H9 (cell line): ENCODE data around the gene SIVA1. TPM values are rescaled to one million over a fixed set of nuclear protein-coding genes. Genes with fewer than 3 reads are reported as not detected.

ENCODE experiments used
- DNase-seq: peaks from one replicate; pipeline ENCODE4 v3.0.0-alpha.2; 2017
- H2AFZ ChIP-seq: one replicate; pipeline ENCODE4 v1.6.1; 2013; ENCODE audit warnings: mild to moderate bottlenecking, low read length, control low read depth, moderate library complexity
- H2AK5ac ChIP-seq: 2 replicates; pipeline ENCODE4 v1.6.1; 2013; ENCODE audit warnings: low read length, control low read depth, mixed read lengths; ENCODE audit not compliant: insufficient read length
- H2BK120ac ChIP-seq: one replicate; pipeline ENCODE4 v1.6.1; 2013; ENCODE audit warnings: low read depth, mild to moderate bottlenecking, low read length, control low read depth, inconsistent platforms; ENCODE audit not compliant: poor library complexity, severe bottlenecking
- H2BK12ac ChIP-seq: 2 replicates; pipeline ENCODE4 v1.6.1; 2013; ENCODE audit warnings: low read length, control low read depth, mixed read lengths, low read depth; ENCODE audit not compliant: insufficient read length
- H2BK15ac ChIP-seq: 2 replicates; pipeline ENCODE4 v1.6.1; 2013; ENCODE audit warnings: low read depth, low read length, control low read depth
- H2BK20ac ChIP-seq: one replicate; pipeline ENCODE4 v1.6.1; 2013; ENCODE audit warnings: low read depth, mild to moderate bottlenecking, low read length, control low read depth, inconsistent platforms; ENCODE audit not compliant: poor library complexity, severe bottlenecking
- H2BK5ac ChIP-seq: 2 replicates; pipeline ENCODE4 v1.6.1; 2013; ENCODE audit warnings: low read length, control low read depth, mixed read lengths; ENCODE audit not compliant: insufficient read length
- H3K14ac ChIP-seq: 2 replicates; pipeline ENCODE4 v1.6.1; 2013; ENCODE audit warnings: low read length, control low read depth; ENCODE audit not compliant: insufficient read depth
- H3K18ac ChIP-seq: 2 replicates; pipeline ENCODE4 v1.6.1; 2013; ENCODE audit warnings: low read depth, mild to moderate bottlenecking, mixed read lengths, low read length, control low read depth; ENCODE audit not compliant: insufficient read length
- H3K23ac ChIP-seq: 2 replicates; pipeline ENCODE4 v1.6.1; 2013; ENCODE audit warnings: low read length, control low read depth, mixed read lengths, low read depth; ENCODE audit not compliant: insufficient read length
- H3K23me2 ChIP-seq: 2 replicates; pipeline ENCODE4 v1.6.1; 2013; ENCODE audit warnings: low read depth, mild to moderate bottlenecking, mixed read lengths, low read length, control low read depth; ENCODE audit not compliant: insufficient read length, poor library complexity, severe bottlenecking
- H3K27ac ChIP-seq: 2 replicates; pipeline ENCODE4 v1.5.1; 2013; ENCODE audit warnings: low read length, control low read depth, mixed read lengths, low read depth; ENCODE audit not compliant: insufficient read length
- H3K27me3 ChIP-seq: 2 replicates; pipeline ENCODE4 v1.6.1; 2013; ENCODE audit warnings: low read length, control low read depth, inconsistent platforms; ENCODE audit not compliant: insufficient read depth
- H3K4ac ChIP-seq: 2 replicates; pipeline ENCODE4 v1.6.1; 2013; ENCODE audit warnings: low read depth, mild to moderate bottlenecking, control low read depth, inconsistent platforms, low read length, moderate library complexity
- H3K4me1 ChIP-seq: 2 replicates; pipeline ENCODE4 v1.6.1; 2013; ENCODE audit warnings: low read length, control low read depth, inconsistent platforms; ENCODE audit not compliant: insufficient read depth
- H3K4me2 ChIP-seq: 2 replicates; pipeline ENCODE4 v1.6.1; 2013; ENCODE audit warnings: low read length, control low read depth, mixed read lengths; ENCODE audit not compliant: insufficient read length, insufficient read depth
- H3K56ac ChIP-seq: 2 replicates; pipeline ENCODE4 v1.6.1; 2013; ENCODE audit warnings: low read depth, mild to moderate bottlenecking, mixed read lengths, low read length, control low read depth; ENCODE audit not compliant: insufficient read length
- H3K79me1 ChIP-seq: 2 replicates; pipeline ENCODE4 v1.6.1; 2013; ENCODE audit warnings: low read depth, mild to moderate bottlenecking, moderate library complexity, low read length, control low read depth, inconsistent platforms; ENCODE audit not compliant: insufficient read depth, poor library complexity, severe bottlenecking
- H3K79me2 ChIP-seq: 2 replicates; pipeline ENCODE4 v1.6.1; 2013; ENCODE audit warnings: low read length, control low read depth, inconsistent platforms; ENCODE audit not compliant: insufficient read depth
- H3K9ac ChIP-seq: 2 replicates; pipeline ENCODE4 v1.6.1; 2013; ENCODE audit warnings: low read length, control low read depth, mixed read lengths; ENCODE audit not compliant: insufficient read length; ENCODE audit errors: extremely low read depth
- H3K9me3 ChIP-seq: one replicate; pipeline ENCODE4 v1.6.1; 2013; ENCODE audit warnings: low read depth, low read length, inconsistent platforms; ENCODE audit not compliant: control insufficient read depth
- H3T11ph ChIP-seq: one replicate; pipeline ENCODE4 v1.6.1; 2013; ENCODE audit warnings: mild to moderate bottlenecking, low read length, control low read depth, inconsistent platforms
- H4K20me1 ChIP-seq: one replicate; pipeline ENCODE4 v1.6.1; 2013; ENCODE audit not compliant: control insufficient read depth, insufficient read length, insufficient read depth
- H4K5ac ChIP-seq: 2 replicates; pipeline ENCODE4 v1.6.1; 2013; ENCODE audit warnings: low read depth, mild to moderate bottlenecking, mixed read lengths, low read length, control low read depth; ENCODE audit not compliant: insufficient read length
- H4K8ac ChIP-seq: replicated peaks from 2 replicates; pipeline ENCODE4 v1.6.1; 2013; ENCODE audit warnings: low read length, control low read depth, mixed read lengths, low read depth; ENCODE audit not compliant: insufficient read length
- H4K91ac ChIP-seq: 2 replicates; pipeline ENCODE4 v1.6.1; 2013; ENCODE audit warnings: low read depth, mild to moderate bottlenecking, moderate library complexity, mixed read lengths, low read length, control low read depth; ENCODE audit not compliant: insufficient read length
- H3K27ac Mint-ChIP-seq, 3 experiments: 2 replicates in 2 of 3; 3 replicates in 1 of 3; pipeline ENCODE4 v1.8.0; 2020 to 2021; ENCODE audit warnings: mixed read lengths in 3 of 3, mild to moderate bottlenecking in 1 of 3, moderate library complexity in 1 of 3
- H3K27me3 Mint-ChIP-seq: 2 replicates; pipeline ENCODE4 v1.8.0; 2021; ENCODE audit warnings: low read depth, mild to moderate bottlenecking, moderate library complexity, mixed read lengths
- H3K36me3 Mint-ChIP-seq, 3 experiments: 2 replicates in 2 of 3; 3 replicates in 1 of 3; pipeline ENCODE4 v1.8.0; 2020 to 2021; ENCODE audit warnings: low read depth in 3 of 3, mixed read lengths in 3 of 3; ENCODE audit not compliant: insufficient read depth in 1 of 3
- H3K4me1 Mint-ChIP-seq, 2 experiments: 2 replicates each; pipeline ENCODE4 v1.8.0; 2020; ENCODE audit warnings: mixed read lengths in 2 of 2
- H3K4me3 Mint-ChIP-seq, 2 experiments: 2 replicates in 1 of 2; 3 replicates in 1 of 2; pipeline ENCODE4 v1.8.0; 2020 to 2021; ENCODE audit warnings: mild to moderate bottlenecking in 2 of 2, mixed read lengths in 2 of 2, moderate library complexity in 1 of 2
- H3K9me3 Mint-ChIP-seq, 2 experiments: 2 replicates in 1 of 2; 3 replicates in 1 of 2; pipeline ENCODE4 v1.8.0; 2020; ENCODE audit warnings: mild to moderate bottlenecking in 2 of 2, mixed read lengths in 2 of 2, moderate library complexity in 1 of 2
- WGBS: extraction: QIAGEN DNeasy Blood & Tissue Kit; methylation state at CpG from one replicate; pipeline ENCODE4 v1.1.7; 2013; ENCODE audit warnings: missing lambda C conversion rate, low lambda C conversion rate, mixed read lengths; ENCODE audit not compliant: insufficient read length; ENCODE audit errors: extremely low coverage; 5-methylcytosine and 5-hydroxymethylcytosine counted together
- total RNA-seq: library from RNA; stranded (reverse); gene quantifications from 2 replicates; pipeline ENCODE4 v1.2.1, GENCODE V29; 2021
- TF ChIP-seq, protein P1 (sequence below): fragments of 200-600 bp; sonication (generic); conservative IDR thresholded peaks from 3 replicates; pipeline ENCODE4 v1.8.0; 2021; ENCODE audit warnings: antibody characterized with exemption, mild to moderate bottlenecking

Gene SIVA1
- total RNA-seq, 1 experiment from 2014 or later = 125 TPM

DNA sequence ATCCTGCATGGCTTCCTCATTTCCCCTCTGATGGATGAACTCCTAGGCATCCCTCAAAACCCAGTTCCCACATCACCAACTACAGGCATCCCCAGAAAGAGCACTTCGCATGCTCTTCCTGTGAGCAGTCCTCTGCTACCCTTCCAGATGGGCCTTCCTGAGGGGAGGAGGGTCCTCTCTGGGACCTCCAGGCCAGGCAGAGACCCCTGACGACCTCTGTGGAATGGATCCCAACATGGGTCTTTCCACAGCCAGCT lies 40.7 kb downstream of the SIVA1 start:
- peak overlapping the region; percentile 75 to 89; a peak in 4 of 5 replicates for H3K4me3 Mint-ChIP-seq
- TF ChIP-seq, protein P1, sequence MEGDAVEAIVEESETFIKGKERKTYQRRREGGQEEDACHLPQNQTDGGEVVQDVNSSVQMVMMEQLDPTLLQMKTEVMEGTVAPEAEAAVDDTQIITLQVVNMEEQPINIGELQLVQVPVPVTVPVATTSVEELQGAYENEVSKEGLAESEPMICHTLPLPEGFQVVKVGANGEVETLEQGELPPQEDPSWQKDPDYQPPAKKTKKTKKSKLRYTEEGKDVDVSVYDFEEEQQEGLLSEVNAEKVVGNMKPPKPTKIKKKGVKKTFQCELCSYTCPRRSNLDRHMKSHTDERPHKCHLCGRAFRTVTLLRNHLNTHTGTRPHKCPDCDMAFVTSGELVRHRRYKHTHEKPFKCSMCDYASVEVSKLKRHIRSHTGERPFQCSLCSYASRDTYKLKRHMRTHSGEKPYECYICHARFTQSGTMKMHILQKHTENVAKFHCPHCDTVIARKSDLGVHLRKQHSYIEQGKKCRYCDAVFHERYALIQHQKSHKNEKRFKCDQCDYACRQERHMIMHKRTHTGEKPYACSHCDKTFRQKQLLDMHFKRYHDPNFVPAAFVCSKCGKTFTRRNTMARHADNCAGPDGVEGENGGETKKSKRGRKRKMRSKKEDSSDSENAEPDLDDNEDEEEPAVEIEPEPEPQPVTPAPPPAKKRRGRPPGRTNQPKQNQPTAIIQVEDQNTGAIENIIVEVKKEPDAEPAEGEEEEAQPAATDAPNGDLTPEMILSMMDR = no peak
- Histone ChIP-seq H3K4me1 (peaks cover 6% of the 10 kb centered on the region; the same call in 1 of the 2 replicates), H3K27ac (no peak overlapping the region), H4K91ac (no peak overlapping the region), H2AK5ac (no peak overlapping the region), H4K8ac (no peak overlapping the region), H3T11ph (no peak overlapping the region), H3K9ac (no peak overlapping the region), H4K5ac (no peak overlapping the region), H3K14ac (no peak overlapping the region), H4K20me1 (no peaks in the 10 kb centered on the region), H3K23ac (no peak overlapping the region), H2BK15ac (no peak overlapping the region), H3K27me3 (peaks cover 6% of the 10 kb centered on the region; the same call in 1 of the 2 replicates), H3K56ac (no peak overlapping the region), H3K79me1 (peaks cover 3% of the 10 kb centered on the region), H2BK12ac (no peak overlapping the region), H3K18ac (no peak overlapping the region), H3K4me2 (peak overlapping the region; percentile 58), H2BK120ac (no peak overlapping the region), H2BK20ac (no peak overlapping the region), H3K4ac (no peak overlapping the region), H3K9me3 (no peaks in the 10 kb centered on the region), H3K23me2 (peaks cover 8% of the 10 kb centered on the region), H2BK5ac (no peak overlapping the region), H2AFZ (no peak overlapping the region), H3K79me2 (no peaks in the 10 kb centered on the region; the same call in 1 of the 2 replicates)
- WGBS = no CpG with 5 or more reads among the region's 2 CpGs
- peaks cover 6 to 19% (median 16%) of the 10 kb centered on the region in 3 experiments; a peak in 6 of 7 replicates for H3K36me3 Mint-ChIP-seq
- H3K4me1 Mint-ChIP-seq = peaks cover 23 to 47% of the 10 kb centered on the region in 2 experiments
- H3K27me3 Mint-ChIP-seq = peaks cover 28% of the 10 kb centered on the region
- H3K27ac Mint-ChIP-seq = no peak overlapping the region; a peak in 1 of 7 replicates
- H3K9me3 Mint-ChIP-seq = no peaks in the 10 kb centered on the region; a peak in 1 of 5 replicates
- DNase-seq = no peak
